ENCODE data around the gene C1QC.

C1QC gene

GRCh38 chr1:22681556-22682276 is 38.3 kb downstream of the C1QC start:
- DNase-seq = no peak

- DNase-seq = no peak
Observed at GRCh38 chr1:22683547-22683946, 40.1 kb downstream of the C1QC start.

- DNase-seq = no peak
Observed at GRCh38 chr1:22685591-22686059, 42.2 kb downstream of the C1QC start.

DNA sequence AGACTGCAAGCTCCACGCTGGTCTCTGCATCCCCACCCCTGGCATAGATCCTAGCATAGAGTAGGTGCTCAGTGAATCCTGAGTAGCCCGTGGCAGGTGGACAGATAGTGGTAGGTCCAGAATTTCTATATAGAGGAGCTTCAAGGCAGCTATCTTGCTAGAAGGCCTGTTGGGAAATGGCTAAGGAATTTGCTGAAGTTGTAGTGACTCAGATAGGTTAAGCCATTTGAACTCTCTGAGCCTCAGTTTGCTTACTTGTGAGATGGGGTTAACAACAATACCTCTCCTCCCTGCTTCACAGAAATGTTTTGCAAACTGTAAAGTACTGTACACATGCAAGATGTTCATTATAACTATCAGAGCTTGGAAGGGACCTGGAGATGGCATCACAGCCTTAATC is 43.8 kb downstream of the C1QC start:
- no peak for DNase-seq

DNA sequence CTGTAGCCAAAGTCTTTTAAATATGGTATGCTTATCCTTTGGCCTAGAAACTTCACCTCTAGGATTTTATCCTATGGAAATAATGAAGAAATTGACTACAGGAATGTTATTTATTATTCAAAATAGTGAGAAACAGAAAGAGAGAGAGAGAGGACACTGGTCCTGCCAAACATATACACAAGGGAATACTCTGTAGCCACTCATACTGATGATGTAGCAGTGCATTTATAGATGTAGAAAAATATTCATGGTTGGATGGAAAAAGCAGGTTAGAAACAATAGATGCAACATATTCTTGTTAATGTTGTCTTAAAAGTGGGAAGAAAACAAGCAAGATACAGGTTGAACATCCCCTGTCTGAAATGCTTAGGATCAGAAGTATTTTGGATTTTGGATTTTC is 45.0 kb downstream of the C1QC start:
- DNase-seq = no peak

- no peak for DNase-seq
Observed at GRCh38 chr1:22689505-22689904, 46.1 kb downstream of the C1QC start.

- no peak for DNase-seq
Observed at GRCh38 chr1:22691031-22691753, 47.8 kb downstream of the C1QC start.

DNA sequence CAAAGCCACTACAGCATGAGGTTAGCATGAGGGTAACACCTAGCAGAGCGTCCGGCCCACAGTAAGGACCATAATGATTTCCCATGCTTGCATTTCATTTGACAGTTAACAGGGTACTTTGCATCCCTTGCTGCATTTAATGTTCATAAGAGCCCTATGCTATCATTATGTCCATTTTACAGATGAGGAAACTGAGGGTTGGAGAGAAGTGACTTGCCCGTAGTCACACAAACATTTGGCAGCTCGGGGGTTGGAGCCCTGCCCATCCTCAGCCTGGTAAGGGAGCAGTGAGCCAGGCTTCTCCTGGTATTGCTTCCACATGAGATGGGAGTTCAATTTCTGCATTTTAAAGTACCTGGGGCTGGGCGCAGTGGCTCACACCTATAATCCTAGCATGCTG is 50.7 kb downstream of the C1QC start:
- DNase-seq = no peak

DNA sequence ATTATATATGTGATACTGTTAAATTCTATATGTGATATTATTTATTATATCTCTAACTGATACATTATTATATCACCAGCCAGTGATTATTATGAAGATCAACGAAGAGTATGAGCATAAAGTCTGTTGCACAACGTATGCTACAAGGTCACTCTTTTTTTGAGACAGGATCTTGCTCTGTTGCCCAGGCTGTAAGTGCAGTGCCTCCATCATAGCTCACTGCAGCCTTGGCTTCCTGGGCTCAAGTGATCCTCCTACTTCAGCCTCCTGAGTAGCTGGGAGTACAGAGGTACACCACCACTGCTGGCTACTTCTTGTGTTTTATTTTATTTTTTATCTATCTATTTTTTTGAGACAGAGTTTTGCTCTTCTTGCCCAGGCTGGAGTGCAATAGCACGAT is 53.2 kb downstream of the C1QC start:
- DNase-seq = no peak

Data from activated T-cell treated with anti-CD3 and anti-CD28 coated beads, Interleukin-2, amount 50 U/mL, for 48 hours (primary cell).